Mesodermal cell (in vitro differentiated cells): ENCODE measurements around the gene FABP7.
A peak's percentile ranks its signal among the peaks of the same experiment; 100 is the strongest.

ENCODE experiments used
- H3K27ac ChIP-seq: 2 replicates; pipeline ENCODE4 v1.7.0; 2013; ENCODE audit warnings: mild to moderate bottlenecking, low read depth, low read length, moderate library complexity; ENCODE audit not compliant: severe bottlenecking
- H3K36me3 ChIP-seq: 2 replicates; pipeline ENCODE4 v1.7.1; 2013; ENCODE audit warnings: mild to moderate bottlenecking, low read length, moderate library complexity; ENCODE audit not compliant: control insufficient read depth, insufficient read depth
- H3K4me1 ChIP-seq: one replicate; pipeline ENCODE4 v1.7.1; 2013; ENCODE audit warnings: mild to moderate bottlenecking, low read length; ENCODE audit not compliant: insufficient read depth, control insufficient read depth, poor library complexity, severe bottlenecking
- H3K4me3 ChIP-seq: 2 replicates; pipeline ENCODE4 v1.7.0; 2013; ENCODE audit warnings: low read length, control low read depth, mild to moderate bottlenecking; ENCODE audit not compliant: insufficient read depth, poor library complexity, severe bottlenecking; ENCODE audit errors: extremely low read depth
- H3K9me3 ChIP-seq: 2 replicates; pipeline ENCODE4 v1.7.1; 2013; ENCODE audit warnings: mild to moderate bottlenecking, low read length, moderate library complexity; ENCODE audit not compliant: control insufficient read depth
- WGBS, 2 experiments: methylation state at CpG; one replicate each; pipeline ENCODE4 v1.1.5; 2013; ENCODE audit warnings: missing lambda C conversion rate in 2 of 2; ENCODE audit not compliant: insufficient coverage in 2 of 2; 5-methylcytosine and 5-hydroxymethylcytosine counted together

The FABP7 gene

GRCh38 chr6:122798099-122798641 is 18.7 kb downstream of the FABP7 start:
- H3K27ac ChIP-seq: peak overlapping the region; percentile 41
- H3K9me3 ChIP-seq: no peaks in the 10 kb centered on the region
- H3K36me3 ChIP-seq: no peaks in the 10 kb centered on the region
- H3K4me3 ChIP-seq: no peak overlapping the region
- 71 to 88% methylated on average over 1 to 2 of the region's 6 CpGs for WGBS, 2 experiments
- H3K4me1 ChIP-seq: peaks cover 17% of the 10 kb centered on the region

- no peaks in the 10 kb centered on the region for H3K36me3 ChIP-seq
- H3K27ac ChIP-seq: no peak overlapping the region
- WGBS, 2 experiments: 100% methylated on average over 3 of the region's 4 CpGs; no CpG with 5 or more reads in 1 of the 2 experiments
- H3K4me1 ChIP-seq: peaks cover 17% of the 10 kb centered on the region
- H3K9me3 ChIP-seq: no peaks in the 10 kb centered on the region
- no peak overlapping the region for H3K4me3 ChIP-seq
Measured at GRCh38 chr6:122799140-122799745, 19.7 kb downstream of the FABP7 start.

GRCh38 chr6:122799916-122800686 is 20.6 kb downstream of the FABP7 start:
- Histone ChIP-seq H3K4me1 (peaks cover 17% of the 10 kb centered on the region), H3K4me3 (no peak overlapping the region), H3K36me3 (no peaks in the 10 kb centered on the region), H3K9me3 (no peaks in the 10 kb centered on the region), H3K27ac (no peak overlapping the region)
- 77 to 100% methylated on average over 3 to 4 of the region's 5 CpGs for WGBS, 2 experiments

GRCh38 chr6:122800906-122801305 is 21.4 kb downstream of the FABP7 start:
- H3K4me1 ChIP-seq: peaks cover 17% of the 10 kb centered on the region
- H3K27ac ChIP-seq: no peak overlapping the region
- H3K9me3 ChIP-seq: no peaks in the 10 kb centered on the region
- 91 to 100% methylated on average over 1 of the region's 3 CpGs for WGBS, 2 experiments
- no peaks in the 10 kb centered on the region for H3K36me3 ChIP-seq
- H3K4me3 ChIP-seq: no peak overlapping the region

- Histone ChIP-seq H3K4me3 (no peak overlapping the region), H3K9me3 (no peaks in the 10 kb centered on the region), H3K27ac (no peak overlapping the region), H3K4me1 (peaks cover 17% of the 10 kb centered on the region), H3K36me3 (no peaks in the 10 kb centered on the region)
- no CpG with 5 or more reads among the region's 1 CpG for WGBS, 2 experiments
Measured at GRCh38 chr6:122801397-122801796, 21.9 kb downstream of the FABP7 start.

GRCh38 chr6:122803171-122803661 is 23.7 kb downstream of the FABP7 start:
- Histone ChIP-seq H3K4me3 (no peak overlapping the region), H3K27ac (no peak overlapping the region), H3K36me3 (no peaks in the 10 kb centered on the region), H3K9me3 (no peaks in the 10 kb centered on the region), H3K4me1 (peaks cover 10% of the 10 kb centered on the region)
- WGBS, 2 experiments: no CpG with 5 or more reads among the region's 4 CpGs

GRCh38 chr6:122804962-122805485 is 25.5 kb downstream of the FABP7 start:
- Histone ChIP-seq H3K4me1 (no peaks in the 10 kb centered on the region), H3K27ac (no peak overlapping the region), H3K4me3 (no peak overlapping the region), H3K36me3 (no peaks in the 10 kb centered on the region), H3K9me3 (no peaks in the 10 kb centered on the region)
- WGBS, 2 experiments: 83 to 89% methylated on average over 4 of the region's 5 CpGs

GRCh38 chr6:122806291-122806690 is 26.8 kb downstream of the FABP7 start:
- H3K36me3 ChIP-seq: peaks cover 5% of the 10 kb centered on the region
- no peak overlapping the region for H3K27ac ChIP-seq
- H3K9me3 ChIP-seq: no peaks in the 10 kb centered on the region
- 80% methylated on average over 1 of the region's 2 CpGs; no CpG with 5 or more reads in 1 of the 2 experiments for WGBS, 2 experiments
- no peak overlapping the region for H3K4me3 ChIP-seq
- no peaks in the 10 kb centered on the region for H3K4me1 ChIP-seq

GRCh38 chr6:122808121-122808885 is 28.8 kb downstream of the FABP7 start:
- no CpG with 5 or more reads among the region's 10 CpGs for WGBS, 2 experiments
- Histone ChIP-seq H3K4me1 (no peaks in the 10 kb centered on the region), H3K27ac (no peak overlapping the region), H3K9me3 (no peaks in the 10 kb centered on the region), H3K4me3 (no peak overlapping the region), H3K36me3 (peaks cover 5% of the 10 kb centered on the region)

- WGBS, 2 experiments: 90 to 100% methylated on average over 2 of the region's 4 CpGs
- Histone ChIP-seq H3K4me3 (no peak overlapping the region), H3K27ac (no peak overlapping the region), H3K9me3 (no peaks in the 10 kb centered on the region), H3K4me1 (no peaks in the 10 kb centered on the region), H3K36me3 (peaks cover 5% of the 10 kb centered on the region)
Measured at GRCh38 chr6:122809001-122809400, 29.5 kb downstream of the FABP7 start.
